ENCODE data around the gene ALDH3A1.

The ALDH3A1 gene

GRCh38 chr17:19747829-19748806 lies at the start of gene ALDH3A1:
ALDH3A1 (minus strand) TSS chr17:19748298; CDS start chr17:19745129, 3,169 bp downstream.
- Histone ChIP-seq H3K4me2 (ENCODE audit: low read length) (no peak within 1 kb of the TSS), H3K36me3 (ENCODE audit: control insufficient read depth, insufficient read depth, low read length) (no peaks in the 10 kb centered on the region), H3K9ac (no peak within 1 kb of the TSS), H2AFZ (no peak within 1 kb of the TSS), H3K4me3 (ENCODE audit: low read depth, low read length) (no peak within 1 kb of the TSS), H3K9me3 (ENCODE audit: control insufficient read depth, low read length) (no peaks in the 10 kb centered on the region), H3K27ac (no peak within 1 kb of the TSS), H3K4me1 (no peaks in the 10 kb centered on the region), H3K27me3 (ENCODE audit: control insufficient read depth, insufficient read depth, low read length) (no peaks in the 10 kb centered on the region), H3K79me2 (no peaks in the 10 kb centered on the region)
- TF ChIP-seq CTCF (IDR thresholded peaks at IDR 0.05), result no peak

GRCh38 chr17:19796457-19796856 lies 48.4 kb upstream of the ALDH3A1 start:
- H3K9me3 ChIP-seq (ENCODE audit: control insufficient read depth, low read length), result no peaks in the 10 kb centered on the region
- H3K4me2 ChIP-seq (ENCODE audit: low read length), result no peak overlapping the region
- no peaks in the 10 kb centered on the region for H3K36me3 ChIP-seq (ENCODE audit: control insufficient read depth, insufficient read depth, low read length)
- H3K4me3 ChIP-seq (ENCODE audit: low read depth, low read length), result no peak overlapping the region
- no peak overlapping the region for H2AFZ ChIP-seq
- H3K9ac ChIP-seq, result no peak overlapping the region
- H3K27me3 ChIP-seq (ENCODE audit: control insufficient read depth, insufficient read depth, low read length), result no peaks in the 10 kb centered on the region
- no peak overlapping the region for H3K27ac ChIP-seq
- H3K79me2 ChIP-seq, result no peaks in the 10 kb centered on the region
- no peak for TF ChIP-seq CTCF (IDR thresholded peaks at IDR 0.05)
- no peaks in the 10 kb centered on the region for H3K4me1 ChIP-seq

GRCh38 chr17:19791918-19792550 lies 43.9 kb upstream of the ALDH3A1 start:
- Histone ChIP-seq H3K27ac (no peak overlapping the region), H3K4me3 (ENCODE audit: low read depth, low read length) (no peak overlapping the region), H2AFZ (no peak overlapping the region), H3K79me2 (no peaks in the 10 kb centered on the region), H3K36me3 (ENCODE audit: control insufficient read depth, insufficient read depth, low read length) (no peaks in the 10 kb centered on the region), H3K4me2 (ENCODE audit: low read length) (no peak overlapping the region), H3K4me1 (no peaks in the 10 kb centered on the region), H3K27me3 (ENCODE audit: control insufficient read depth, insufficient read depth, low read length) (no peaks in the 10 kb centered on the region), H3K9me3 (ENCODE audit: control insufficient read depth, low read length) (no peaks in the 10 kb centered on the region), H3K9ac (no peak overlapping the region)
- no peak for TF ChIP-seq CTCF (IDR thresholded peaks at IDR 0.05)

GRCh38 chr17:19787733-19788357 lies 39.7 kb upstream of the ALDH3A1 start:
- no peak overlapping the region for H3K27ac ChIP-seq
- H3K9ac ChIP-seq, result no peak overlapping the region
- no peak overlapping the region for H2AFZ ChIP-seq
- TF ChIP-seq CTCF (IDR thresholded peaks at IDR 0.05), result no peak
- H3K9me3 ChIP-seq (ENCODE audit: control insufficient read depth, low read length), result no peaks in the 10 kb centered on the region
- H3K79me2 ChIP-seq, result no peaks in the 10 kb centered on the region
- no peaks in the 10 kb centered on the region for H3K36me3 ChIP-seq (ENCODE audit: control insufficient read depth, insufficient read depth, low read length)
- no peaks in the 10 kb centered on the region for H3K4me1 ChIP-seq
- H3K4me2 ChIP-seq (ENCODE audit: low read length), result no peak overlapping the region
- no peak overlapping the region for H3K4me3 ChIP-seq (ENCODE audit: low read depth, low read length)
- no peaks in the 10 kb centered on the region for H3K27me3 ChIP-seq (ENCODE audit: control insufficient read depth, insufficient read depth, low read length)

Data from parathyroid adenoma (tissue), 2 donors.